Rectal smooth muscle tissue (tissue), 1 donor: ENCODE results near the gene SP3.
A peak's percentile ranks its signal among the peaks of the same experiment; 100 is the strongest.

Source experiments
- H3K27ac ChIP-seq: one replicate; pipeline ENCODE4 v1.7.0; 2013; ENCODE audit warnings: low read depth, low read length, inconsistent platforms
- H3K27me3 ChIP-seq: one replicate; pipeline ENCODE4 v1.7.0; 2013; ENCODE audit warnings: low read length; ENCODE audit not compliant: control insufficient read depth, insufficient read depth
- H3K36me3 ChIP-seq: one replicate; pipeline ENCODE4 v1.7.0; 2013; ENCODE audit warnings: low read length; ENCODE audit not compliant: control insufficient read depth, insufficient read depth
- H3K4me1 ChIP-seq: one replicate; pipeline ENCODE4 v1.7.0; 2013; ENCODE audit warnings: low read length; ENCODE audit not compliant: control insufficient read depth, insufficient read depth
- H3K4me3 ChIP-seq: one replicate; pipeline ENCODE4 v1.7.0; 2013; ENCODE audit warnings: low read length
- H3K9ac ChIP-seq: one replicate; pipeline ENCODE4 v1.7.0; 2013; ENCODE audit warnings: low read length

Gene SP3

DNA sequence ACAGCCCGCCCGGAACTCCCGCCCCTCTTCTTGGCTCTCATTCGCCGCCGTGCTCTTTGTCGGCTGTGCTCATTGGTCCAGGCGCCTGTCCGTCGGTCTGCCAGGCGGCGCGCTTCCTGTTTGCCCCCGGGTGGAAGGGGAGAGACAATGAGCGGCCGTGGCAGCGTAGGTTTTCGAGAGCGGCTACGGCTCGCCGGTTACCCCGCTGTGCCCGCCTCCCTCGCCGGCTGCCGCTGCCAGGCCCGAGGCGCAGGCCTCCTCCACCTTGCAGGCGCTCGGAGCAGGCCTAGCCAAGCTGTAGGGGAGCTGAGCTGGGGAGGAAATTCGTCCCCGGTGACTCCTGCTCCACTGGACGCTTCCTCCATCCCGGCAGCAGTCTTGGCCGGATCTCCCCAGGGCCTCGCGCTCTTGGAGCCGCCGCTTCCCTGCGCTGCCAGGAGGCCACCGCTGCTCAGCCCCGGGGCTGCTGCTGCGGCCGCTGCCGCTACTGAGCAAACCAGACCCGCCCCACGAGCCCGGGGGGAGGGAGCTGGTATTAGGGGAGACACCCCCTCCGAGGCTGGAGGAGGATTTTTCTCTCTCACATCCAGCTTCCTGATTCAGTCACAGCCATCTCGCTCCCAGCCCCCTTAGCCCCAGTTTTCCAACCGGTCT is at the start of gene SP3:
SP3 (minus strand) TSS at position 2 of the 654 bp plus-strand sequence. CDS start 202 bp downstream, outside the sequence.
- Histone ChIP-seq H3K27me3 (no peaks in the 10 kb centered on the region), H3K4me1 (peaks cover 17% of the 10 kb centered on the region), H3K27ac (peak within 1 kb of the TSS; percentile 95), H3K36me3 (no peaks in the 10 kb centered on the region), H3K4me3 (peak within 1 kb of the TSS; percentile 76), H3K9ac (peak within 1 kb of the TSS; percentile 82)

- Histone ChIP-seq H3K4me1 (peaks cover 6% of the 10 kb centered on the region), H3K9ac (no peak overlapping the region), H3K4me3 (no peak overlapping the region), H3K27ac (no peak overlapping the region), H3K36me3 (no peaks in the 10 kb centered on the region), H3K27me3 (no peaks in the 10 kb centered on the region)
These were observed 49.5 kb upstream of the SP3 start for GRCh38 chr2:174014699-174015070.

DNA sequence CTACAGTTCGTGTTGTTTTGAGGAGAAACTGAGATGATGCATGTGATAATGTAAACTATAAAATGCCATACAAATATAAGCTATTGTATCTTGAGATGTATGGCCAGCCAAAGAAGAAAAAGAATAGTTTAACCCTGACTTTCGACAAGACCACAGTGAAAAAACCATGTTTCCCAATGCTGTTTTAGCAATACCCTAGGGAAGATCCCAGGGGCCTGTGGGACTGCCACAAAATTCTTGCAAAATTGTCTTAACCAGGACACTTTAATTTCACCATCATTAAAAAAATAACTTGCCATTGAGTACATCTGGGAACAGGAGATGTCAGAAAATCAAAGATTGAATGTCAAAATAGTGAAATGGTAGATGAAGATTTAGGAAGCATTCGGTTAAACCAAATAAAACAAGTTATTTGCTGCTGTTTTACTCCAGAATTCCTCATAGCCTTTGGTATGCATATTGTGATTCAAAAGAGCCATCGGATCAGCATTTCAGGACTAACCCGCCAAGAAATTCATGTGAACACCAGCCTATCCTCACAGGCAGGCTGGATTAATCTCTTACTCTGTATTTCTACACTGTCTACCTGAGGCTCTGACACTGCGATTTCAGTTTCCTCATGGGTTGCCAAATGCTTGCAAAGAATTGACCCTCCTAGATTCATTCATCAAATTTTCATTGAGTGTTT is 49.0 kb upstream of the SP3 start:
- H3K9ac ChIP-seq = no peak overlapping the region
- peak overlapping the region; percentile 95 for H3K27ac ChIP-seq
- no peak overlapping the region for H3K4me3 ChIP-seq

GRCh38 chr2:174013315-174013751 is 48.2 kb upstream of the SP3 start:
- peak overlapping the region; percentile 72 for H3K4me3 ChIP-seq
- peak overlapping the region; percentile 95 for H3K27ac ChIP-seq
- H3K27me3 ChIP-seq = no peaks in the 10 kb centered on the region
- H3K4me1 ChIP-seq = peaks cover 6% of the 10 kb centered on the region
- H3K36me3 ChIP-seq = no peaks in the 10 kb centered on the region
- H3K9ac ChIP-seq = peak overlapping the region; percentile 50

More for the DNA sequence above, 49.0 kb upstream of the SP3 start:
- H3K4me1 ChIP-seq = peaks cover 6% of the 10 kb centered on the region
- no peaks in the 10 kb centered on the region for H3K36me3 ChIP-seq
- H3K27me3 ChIP-seq = no peaks in the 10 kb centered on the region

- H3K4me1 ChIP-seq = peaks cover 6% of the 10 kb centered on the region
- H3K4me3 ChIP-seq = peak overlapping the region; percentile 72
- no peaks in the 10 kb centered on the region for H3K27me3 ChIP-seq
- H3K9ac ChIP-seq = peak overlapping the region; percentile 50
- peak overlapping the region; percentile 95 for H3K27ac ChIP-seq
- no peaks in the 10 kb centered on the region for H3K36me3 ChIP-seq
These were observed 47.5 kb upstream of the SP3 start for GRCh38 chr2:174012347-174013314.

- H3K4me3 ChIP-seq = no peak overlapping the region
- H3K4me1 ChIP-seq = peaks cover 6% of the 10 kb centered on the region
- H3K9ac ChIP-seq = no peak overlapping the region
- no peak overlapping the region for H3K27ac ChIP-seq
- no peaks in the 10 kb centered on the region for H3K27me3 ChIP-seq
- H3K36me3 ChIP-seq = no peaks in the 10 kb centered on the region
These were observed 46.6 kb upstream of the SP3 start for GRCh38 chr2:174011796-174012195.

DNA sequence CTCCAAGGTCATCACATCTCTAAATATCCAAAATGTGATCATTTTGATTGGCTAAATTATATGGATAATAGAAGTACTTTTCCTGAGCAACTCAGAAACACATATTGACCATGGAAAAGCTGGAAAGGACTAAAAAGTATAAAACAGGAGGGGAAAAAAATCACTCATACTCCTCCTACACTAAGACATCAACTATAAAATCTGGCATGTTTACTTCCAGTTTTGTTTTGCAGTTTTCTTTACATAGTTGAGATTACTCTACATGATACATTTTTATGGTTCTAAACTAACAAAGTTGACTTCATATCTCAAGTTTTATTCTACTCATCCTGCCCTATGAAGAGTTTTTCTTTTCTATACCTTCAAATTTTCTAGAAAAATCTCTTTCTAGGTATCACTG is 46.0 kb upstream of the SP3 start:
- Histone ChIP-seq H3K27ac (no peak overlapping the region), H3K36me3 (no peaks in the 10 kb centered on the region), H3K4me1 (peaks cover 6% of the 10 kb centered on the region), H3K9ac (no peak overlapping the region), H3K27me3 (no peaks in the 10 kb centered on the region), H3K4me3 (no peak overlapping the region)

GRCh38 chr2:174009488-174010223 is 44.5 kb upstream of the SP3 start:
- Histone ChIP-seq H3K9ac (no peak overlapping the region), H3K27me3 (no peaks in the 10 kb centered on the region), H3K36me3 (no peaks in the 10 kb centered on the region), H3K4me1 (peaks cover 11% of the 10 kb centered on the region), H3K4me3 (no peak overlapping the region), H3K27ac (no peak overlapping the region)

DNA sequence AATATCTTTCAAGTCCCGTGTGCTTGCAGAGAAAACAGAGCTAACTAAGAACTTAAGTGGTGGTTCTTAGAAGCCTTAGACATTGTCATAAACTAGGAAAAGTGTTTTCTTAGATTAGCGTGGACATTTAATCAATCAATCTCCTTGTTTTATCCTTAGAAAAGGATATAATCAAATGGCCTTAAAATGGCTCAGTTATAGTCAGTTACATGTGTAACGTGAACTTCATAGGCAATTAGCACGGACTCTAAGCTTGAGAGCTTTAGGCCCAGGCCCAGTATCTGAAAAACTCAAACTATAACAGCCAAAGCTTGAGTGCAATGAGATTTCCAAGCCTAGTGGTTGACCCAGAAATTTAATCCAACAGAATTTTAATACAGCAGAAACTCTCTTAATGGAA is 43.5 kb upstream of the SP3 start:
- no peaks in the 10 kb centered on the region for H3K36me3 ChIP-seq
- H3K9ac ChIP-seq = no peak overlapping the region
- H3K27ac ChIP-seq = no peak overlapping the region
- H3K4me3 ChIP-seq = no peak overlapping the region
- peaks cover 12% of the 10 kb centered on the region for H3K4me1 ChIP-seq
- no peaks in the 10 kb centered on the region for H3K27me3 ChIP-seq

GRCh38 chr2:174007010-174007409 is 41.8 kb upstream of the SP3 start:
- Histone ChIP-seq H3K27me3 (no peaks in the 10 kb centered on the region), H3K27ac (no peak overlapping the region), H3K36me3 (no peaks in the 10 kb centered on the region), H3K9ac (no peak overlapping the region), H3K4me3 (no peak overlapping the region), H3K4me1 (peaks cover 7% of the 10 kb centered on the region)

- Histone ChIP-seq H3K27ac (no peak overlapping the region), H3K4me1 (peaks cover 7% of the 10 kb centered on the region), H3K36me3 (no peaks in the 10 kb centered on the region), H3K9ac (no peak overlapping the region), H3K27me3 (no peaks in the 10 kb centered on the region), H3K4me3 (no peak overlapping the region)
These were observed 40.7 kb upstream of the SP3 start for GRCh38 chr2:174005801-174006419.
